ENCODE results near the gene SUPT4H1. TPM values are rescaled to one million over a fixed set of nuclear protein-coding genes. Genes with fewer than 3 reads are reported as not detected.
"Not testable (repeated sequence)": the region's sequence is repeated elsewhere in the genome, so short reads cannot be mapped to it uniquely, and the experiment has no call there.

The SUPT4H1 gene
- total and polyA plus RNA-seq, 10 donors, result 37.8 to 106 (median 66.6) TPM

- Histone ChIP-seq H3K27me3 (replicated peaks in 1 of 7) (no peaks in the 10 kb centered on the region), H3K4me1 (peaks cover 61 to 100% (median 90%) of the 10 kb centered on the region in 6 donors), H3K27ac (peak overlapping the region; percentile 46 to 100 (median 99)), H3K4me3 (peak overlapping the region in 2 of 8 donors; percentile 13 to 68), H3K36me3 (peaks cover 3 to 40% (median 24%) of the 10 kb centered on the region in 6 donors), H3K9me3 (no peaks in the 10 kb centered on the region)
- TF ChIP-seq POLR2AphosphoS5 (IDR thresholded peaks at IDR 0.05) (peak in 1 of 3 donors; percentile 43), POLR2A (IDR thresholded peaks at IDR 0.05) (no peak)
- DNase-seq, result no peak
- intact Hi-C loops (cut with DNase I; ENCODE audit: low total_unique reads), result no loop called here
- 32 to 65% (median 58%) methylated on average over 4 of the region's 4 CpGs for WGBS, 5 donors
Measured at GRCh38 chr17:58341861-58342475, 10.0 kb downstream of the SUPT4H1 start.

- intact Hi-C loops (cut with DNase I; ENCODE audit: low total_unique reads); H3K9me3 ChIP-seq; H3K27me3 ChIP-seq (replicated peaks in 1 of 7): not testable (repeated sequence)
- Histone ChIP-seq H3K4me1 (peaks cover 65 to 100% (median 97%) of the 10 kb centered on the region in 6 donors), H3K36me3 (peaks cover 3 to 33% (median 18%) of the 10 kb centered on the region in 6 donors), H3K4me3 (peak overlapping the region in 1 of 8 donors; percentile 68), H3K27ac (peak overlapping the region; percentile 8 to 100 (median 99))
- WGBS, 5 donors, result 84 to 88% (median 86%) methylated on average over 11 of the region's 11 CpGs
- DNase-seq, result peak; percentile 51
Measured at GRCh38 chr17:58341136-58341860, 10.7 kb downstream of the SUPT4H1 start.

GRCh38 chr17:58340405-58340876, 11.6 kb downstream of the SUPT4H1 start:
- peaks cover 0 to 25% (median 9%) of the 10 kb centered on the region in 6 donors for H3K36me3 ChIP-seq
- no peak for DNase-seq
- WGBS, 5 donors, result 72 to 81% (median 78%) methylated on average over 5 of the region's 5 CpGs
- no peaks in the 10 kb centered on the region for H3K9me3 ChIP-seq
- peak overlapping the region in 3 of 8 donors; percentile 90 to 97 (median 96) for H3K4me3 ChIP-seq
- peak overlapping the region; percentile 97 to 100 (median 99) for H3K27ac ChIP-seq
- TF ChIP-seq POLR2AphosphoS5 (IDR thresholded peaks at IDR 0.05) (no peak), CTCF (IDR thresholded peaks at IDR 0.05 in 8 of 11, conservative IDR thresholded peaks at IDR 0.05 in 3 of 11) (no peak), POLR2A (IDR thresholded peaks at IDR 0.05) (no peak)
- peaks cover 63 to 100% (median 99%) of the 10 kb centered on the region in 6 donors for H3K4me1 ChIP-seq
- no peaks in the 10 kb centered on the region for H3K27me3 ChIP-seq (replicated peaks in 1 of 7)
- intact Hi-C loops (cut with DNase I; ENCODE audit: low total_unique reads), result no loop called here

- Histone ChIP-seq H3K4me1 (peaks cover 58 to 100% (median 99%) of the 10 kb centered on the region in 6 donors), H3K27me3 (replicated peaks in 1 of 7) (no peaks in the 10 kb centered on the region), H3K4me3 (peak overlapping the region; percentile 19 to 100 (median 70)), H3K9me3 (no peaks in the 10 kb centered on the region), H3K27ac (peak overlapping the region; percentile 97 to 100 (median 99)), H3K36me3 (peaks cover 0 to 19% (median 4%) of the 10 kb centered on the region in 6 donors)
- peak; percentile 51 for DNase-seq
- intact Hi-C loops (cut with DNase I; ENCODE audit: low total_unique reads), result no loop called here
- TF ChIP-seq CTCF (IDR thresholded peaks at IDR 0.05 in 8 of 11, conservative IDR thresholded peaks at IDR 0.05 in 3 of 11), result no peak
- no peak for TF ChIP-seq POLR2AphosphoS5 (IDR thresholded peaks at IDR 0.05)
- no peak for TF ChIP-seq POLR2A (IDR thresholded peaks at IDR 0.05)
- 60 to 70% (median 64%) methylated on average over 6 of the region's 6 CpGs for WGBS, 5 donors
Measured at GRCh38 chr17:58339755-58340404, 12.1 kb downstream of the SUPT4H1 start.

Measured in spleen (tissue), 11 donors.